GM21390 (cell line): ENCODE measurements around the gene PMM2.
A peak's percentile ranks its signal among the peaks of the same experiment; 100 is the strongest.
"Not testable (repeated sequence)": the region's sequence is repeated elsewhere in the genome, so short reads cannot be mapped to it uniquely, and the experiment has no call there.

Experiments
- ATAC-seq: cut with Tn5 transposase; IDR thresholded peaks from one replicate; pipeline ENCODE4 v1.9.1; 2021; ENCODE audit not compliant: unreplicated experiment

The PMM2 gene

DNA sequence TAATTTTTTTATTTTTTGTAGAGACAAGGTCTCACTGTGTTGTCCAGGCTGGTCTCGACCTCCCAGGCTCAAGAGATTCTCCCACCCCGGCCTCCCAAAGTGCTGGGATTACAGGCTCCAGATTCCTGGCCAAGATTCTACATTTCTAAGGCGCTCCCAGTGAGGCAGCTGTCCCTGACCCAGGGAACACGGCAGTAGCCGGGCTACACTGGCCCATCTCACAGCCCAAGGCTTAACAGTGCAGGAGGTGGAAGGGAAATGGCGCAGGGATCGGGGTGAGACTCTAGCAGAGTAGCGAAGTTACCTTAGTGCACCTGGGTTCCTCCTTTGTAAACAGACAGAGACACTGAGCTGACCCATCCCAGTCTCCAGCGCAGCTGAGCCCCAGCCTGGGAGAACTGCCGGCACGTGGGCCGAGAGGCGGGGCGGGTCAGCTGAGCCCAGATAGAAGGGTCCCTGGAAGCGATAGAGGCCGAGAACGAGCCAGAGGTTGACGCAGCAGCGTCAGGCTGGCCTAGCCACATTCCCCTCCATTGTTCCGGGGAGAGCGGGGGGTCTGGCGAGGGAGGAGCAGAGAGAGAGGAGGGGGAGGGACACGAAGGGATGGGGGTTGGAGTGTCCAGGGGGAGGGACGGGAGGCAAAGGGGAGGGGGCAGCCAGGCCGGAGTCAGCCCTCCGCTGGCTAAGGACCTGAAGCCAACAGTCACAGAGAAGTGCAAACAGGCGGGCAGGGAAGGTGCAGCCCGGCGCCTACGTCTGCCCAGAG lies 68.7 kb downstream of the PMM2 start:
- ATAC-seq = no peak

DNA sequence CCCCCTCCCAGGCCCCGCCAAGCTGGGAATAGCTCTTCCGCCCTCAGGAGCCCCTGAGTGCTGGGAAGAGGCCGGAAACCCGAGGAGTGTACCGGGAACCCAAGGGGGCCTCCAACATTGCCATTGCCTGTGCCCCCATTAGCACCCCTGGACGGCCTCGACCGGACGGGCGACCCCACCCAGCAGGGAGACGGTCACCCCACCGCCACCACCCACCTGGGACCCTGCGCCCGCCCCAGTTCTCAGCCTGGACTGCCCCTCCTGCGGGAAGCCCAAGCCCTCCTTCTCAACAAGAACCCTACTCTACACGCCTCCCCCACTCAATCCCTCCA lies 69.2 kb downstream of the PMM2 start:
- no peak for ATAC-seq

DNA sequence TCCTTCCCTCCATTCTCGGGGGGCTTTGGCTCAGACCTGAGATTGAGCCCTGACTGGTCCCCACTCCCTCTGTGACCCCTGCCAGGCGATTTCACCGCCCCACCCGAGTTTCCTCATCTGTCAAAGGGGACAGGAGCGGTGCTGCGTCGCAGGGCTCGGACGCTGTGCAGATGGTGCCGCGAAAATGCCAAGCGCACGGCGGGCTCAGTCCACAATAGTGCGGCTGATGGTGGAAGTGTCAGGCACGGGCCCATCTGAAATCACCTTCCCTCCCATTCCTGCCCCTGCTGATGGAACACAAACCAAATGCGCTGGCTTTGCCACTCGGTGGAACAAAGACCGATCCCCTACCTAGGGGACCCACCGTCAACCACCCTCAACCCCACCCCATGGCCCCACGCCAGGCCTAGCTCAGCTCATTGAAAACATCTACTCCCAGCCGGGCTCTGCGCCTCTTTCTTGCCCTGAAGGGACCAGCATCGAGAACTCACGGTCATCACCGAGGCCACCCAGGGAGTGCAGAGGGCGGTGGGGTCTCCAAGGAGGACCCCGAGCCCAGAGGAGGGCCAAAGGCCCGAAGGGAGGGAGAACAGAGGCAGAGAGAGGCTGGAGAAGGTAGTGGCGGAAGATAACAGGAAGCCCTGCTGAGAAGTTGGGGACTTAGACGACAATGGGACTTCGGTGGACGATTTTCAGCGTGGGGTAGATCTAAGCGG lies 69.7 kb downstream of the PMM2 start:
- no peak for ATAC-seq

DNA sequence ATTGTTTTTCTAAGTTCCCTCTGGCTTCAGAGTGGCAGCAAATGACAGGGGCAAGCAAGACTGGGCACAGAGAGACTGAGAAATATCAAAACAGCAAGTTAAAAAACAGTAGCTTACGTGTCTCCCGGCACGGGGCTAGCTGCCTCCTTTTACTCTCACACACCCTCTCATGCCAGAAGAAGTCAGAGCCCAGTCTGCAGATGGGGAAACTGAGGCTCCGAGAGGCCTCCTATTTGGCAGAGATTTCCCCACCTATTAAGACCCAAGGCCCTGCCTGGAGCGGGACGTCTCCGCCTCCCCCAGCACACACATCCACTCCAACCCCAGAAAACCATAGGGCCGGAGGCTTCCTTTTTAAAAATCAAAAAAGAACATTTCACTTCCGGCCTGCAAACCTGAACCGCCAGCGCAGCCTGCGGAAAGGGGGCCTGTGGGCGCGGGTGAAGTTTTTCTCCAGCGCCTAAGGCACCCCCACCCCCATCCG lies 70.3 kb downstream of the PMM2 start:
- no peak for ATAC-seq

DNA sequence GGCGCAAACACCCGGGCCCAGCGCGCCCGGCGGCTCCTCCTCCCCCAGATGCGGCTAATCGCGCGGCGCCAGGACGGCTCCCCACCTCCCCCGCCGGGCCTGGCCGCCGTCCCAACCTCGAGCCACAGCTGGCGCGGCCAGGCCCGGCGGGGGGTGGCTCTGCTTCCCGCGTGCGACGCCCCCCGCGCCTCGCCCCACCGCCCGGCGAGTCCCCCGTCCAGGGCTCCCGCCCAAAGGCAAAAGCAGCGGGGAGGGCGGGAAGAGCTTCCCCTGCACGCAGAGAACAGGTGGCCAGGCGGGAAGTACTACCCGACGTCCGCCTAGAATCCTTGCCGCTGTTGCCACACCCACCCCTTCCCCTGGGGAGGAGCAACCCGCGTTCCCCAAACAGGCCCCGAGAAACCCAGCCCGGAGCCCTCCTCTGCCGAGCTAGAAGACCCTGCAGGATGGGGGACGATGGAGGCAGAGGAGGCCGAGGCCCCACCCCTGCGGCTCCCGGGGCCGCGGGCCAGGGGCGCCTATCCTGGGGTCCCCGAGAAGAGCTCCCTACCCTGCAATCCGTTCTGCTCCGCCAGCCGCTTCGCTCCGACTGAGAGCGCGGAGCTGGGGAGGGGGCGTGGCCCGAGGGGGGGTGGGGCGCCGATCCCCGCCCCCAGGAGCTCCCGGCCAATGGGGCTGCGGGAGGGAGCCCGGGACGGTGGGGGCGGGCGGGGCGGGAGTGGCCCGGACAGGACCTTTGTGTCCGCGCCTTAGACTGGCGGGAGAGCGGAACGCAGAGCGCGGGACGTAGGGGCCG lies 71.0 kb downstream of the PMM2 start, which contains the start of gene CARHSP1:
TSS of gene CARHSP1 (minus strand) at position 591 of the 796 bp plus-strand sequence. CDS start 9,678 bp downstream, outside the sequence.
- ATAC-seq = peak; percentile 63

DNA sequence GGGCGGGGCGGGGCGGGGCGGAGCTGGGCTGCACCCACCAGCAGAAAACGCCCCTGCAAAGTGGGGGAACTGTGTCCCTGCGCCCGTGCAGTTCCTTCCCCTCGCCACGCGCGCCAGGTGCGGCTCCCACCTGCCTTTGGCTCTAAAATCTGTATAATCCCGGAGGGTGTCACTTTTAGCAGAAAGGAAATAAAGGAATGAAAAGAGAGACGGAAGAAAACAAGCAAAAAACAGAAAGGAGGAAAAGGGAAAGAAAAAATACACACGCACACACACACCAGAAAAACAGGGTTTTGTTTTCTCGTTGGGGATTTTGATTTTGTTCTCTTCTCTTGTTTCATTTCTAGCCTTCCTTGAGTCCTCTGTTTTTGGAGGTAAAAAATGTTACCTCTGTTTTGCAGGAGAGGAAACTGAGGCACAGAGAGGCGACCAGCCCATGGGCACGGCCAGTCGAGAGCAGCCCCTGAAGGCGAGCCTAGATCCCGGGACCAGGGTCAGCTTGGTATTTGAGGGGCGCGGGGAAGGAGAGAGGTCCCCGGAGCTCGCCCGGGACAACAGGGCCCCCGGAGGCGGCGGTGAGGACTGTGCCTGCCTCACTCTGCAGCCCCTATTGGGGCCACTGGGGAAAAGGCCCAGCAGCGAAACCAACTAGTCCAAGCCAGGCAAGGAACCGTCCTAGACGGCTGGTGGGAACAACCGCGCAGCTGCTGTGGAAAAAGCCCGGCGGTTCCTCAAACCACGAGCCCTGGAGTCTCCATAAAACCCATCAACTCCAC lies 71.8 kb downstream of the PMM2 start:
- ATAC-seq = no peak

DNA sequence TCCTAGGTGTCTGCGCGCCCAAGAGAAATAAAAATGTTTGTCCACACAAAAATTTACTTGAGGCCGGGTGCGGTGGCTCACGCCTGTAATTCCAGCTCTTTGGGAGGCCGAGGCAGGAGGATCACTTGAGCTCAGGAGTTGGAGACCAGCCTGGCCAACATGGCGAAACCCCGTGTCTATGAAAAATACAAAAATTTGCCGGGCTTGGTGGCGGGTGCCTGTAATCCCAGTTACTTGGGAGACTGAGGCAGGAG lies 72.3 kb downstream of the PMM2 start:
- not testable (repeated sequence) for ATAC-seq

DNA sequence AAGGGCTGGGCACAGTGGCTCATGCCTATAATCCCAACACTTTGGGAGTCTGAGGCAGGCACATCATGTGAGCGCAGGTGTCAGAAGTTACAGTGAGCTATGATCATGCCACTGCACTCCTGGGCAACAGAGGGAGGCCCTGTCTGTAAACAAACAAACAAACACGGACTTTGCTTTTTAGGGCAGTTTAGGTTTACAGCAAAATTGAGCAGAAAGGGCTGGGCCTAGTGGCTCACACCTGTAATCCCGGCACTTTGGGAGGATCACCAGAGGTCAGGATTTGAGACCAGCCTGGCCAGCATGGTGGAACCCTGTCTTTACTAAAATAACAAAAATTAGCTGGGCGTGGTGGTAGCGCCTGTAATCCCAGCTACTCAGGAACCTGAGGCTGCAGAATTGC lies 74.4 kb downstream of the PMM2 start:
- no peak for ATAC-seq

DNA sequence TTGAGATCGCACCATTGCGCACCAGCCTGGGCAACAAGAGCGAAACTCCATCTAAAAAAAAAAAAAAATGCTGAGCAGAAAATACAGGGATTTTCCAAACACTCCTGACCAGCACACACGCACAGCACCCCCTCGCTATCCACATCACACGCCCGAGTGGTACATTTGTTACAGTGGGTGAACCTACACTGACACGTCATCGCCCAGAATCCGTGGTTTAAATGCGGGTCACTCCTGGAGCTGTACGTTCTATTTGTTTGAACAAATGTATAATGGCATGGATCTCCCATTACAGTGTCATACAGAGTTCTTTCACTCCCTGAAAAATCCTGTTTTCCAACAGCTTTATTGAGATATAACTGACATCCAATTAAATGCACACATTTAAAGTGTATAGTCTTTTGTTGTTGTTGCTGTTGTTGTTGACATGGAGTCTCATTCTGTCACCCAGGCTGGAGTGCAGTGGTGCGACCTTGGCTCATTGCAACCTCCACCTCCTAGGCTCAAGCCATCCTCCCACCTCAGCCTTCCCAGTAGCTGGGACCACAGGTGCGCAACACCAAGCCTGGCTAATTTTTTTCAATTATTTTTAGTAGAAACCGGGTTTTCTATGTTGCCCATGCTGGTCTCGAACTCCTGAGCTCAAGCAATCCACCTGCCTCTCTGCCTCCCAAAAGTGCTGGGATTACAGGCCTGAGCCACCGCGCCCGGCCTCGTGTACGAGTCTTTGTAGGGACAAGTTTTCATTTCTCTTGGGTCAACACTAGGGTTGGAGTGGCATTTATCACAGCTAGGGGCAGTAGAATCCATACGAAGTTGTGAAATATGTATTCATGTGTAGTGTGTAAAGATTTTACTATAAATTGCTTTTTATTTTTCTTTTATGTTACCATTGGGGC lies 75.6 kb downstream of the PMM2 start:
- ATAC-seq = no peak

DNA sequence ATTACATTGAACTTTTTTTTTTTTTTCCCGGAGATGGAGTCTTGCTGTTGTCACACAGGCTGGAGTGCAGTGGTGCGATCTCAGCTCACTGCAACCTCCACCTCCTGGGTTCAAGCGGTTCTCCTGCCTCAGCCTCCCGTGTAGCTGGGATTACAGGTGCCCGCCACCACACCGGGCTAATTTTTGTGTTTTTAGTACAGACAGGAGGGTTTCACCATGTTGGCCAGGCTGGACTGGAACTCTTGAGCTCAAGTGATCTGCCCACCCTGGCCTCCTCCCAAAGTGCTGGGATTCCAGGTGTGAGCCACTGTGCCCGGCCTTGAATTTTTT lies 76.2 kb downstream of the PMM2 start:
- ATAC-seq = not testable (repeated sequence)

DNA sequence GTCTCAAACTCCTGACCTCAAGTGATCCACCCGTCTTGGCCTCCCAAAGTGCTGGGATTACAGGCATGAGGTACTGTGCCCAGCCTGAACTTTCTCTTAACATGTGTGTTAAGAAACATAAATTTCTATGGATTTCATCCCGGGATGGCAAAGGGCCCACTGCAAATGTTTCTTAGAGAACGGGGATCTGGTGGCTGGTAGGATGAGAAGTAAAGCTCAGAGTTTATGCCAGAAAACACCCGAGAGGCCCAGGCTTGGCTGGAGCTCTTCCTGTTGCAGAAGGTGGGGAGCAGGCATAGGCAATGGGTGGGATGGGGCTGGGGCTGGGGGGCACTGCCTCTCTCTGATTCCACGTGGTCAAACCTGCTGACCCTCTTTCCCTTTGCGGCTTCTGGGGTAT lies 76.7 kb downstream of the PMM2 start:
- no peak for ATAC-seq

DNA sequence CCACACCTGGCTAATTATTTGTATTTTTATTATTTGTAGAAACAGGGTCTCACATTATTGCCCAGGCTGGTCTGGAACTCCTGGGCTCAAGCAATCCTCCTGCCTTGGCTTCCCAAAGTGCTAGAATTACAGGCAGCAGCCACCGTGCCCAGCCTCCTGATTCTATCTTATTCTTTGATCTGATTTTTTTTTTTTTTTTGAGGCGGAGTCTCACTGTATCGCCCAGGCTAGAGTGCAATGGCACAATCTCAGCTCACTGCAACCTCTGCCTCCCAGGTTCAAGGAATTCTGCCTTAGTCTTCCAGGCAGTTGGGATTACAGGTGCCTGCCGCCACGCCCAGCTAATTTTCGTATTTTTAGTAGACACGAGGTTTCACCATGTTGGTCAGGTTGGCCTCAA lies 77.7 kb downstream of the PMM2 start:
- not testable (repeated sequence) for ATAC-seq

DNA sequence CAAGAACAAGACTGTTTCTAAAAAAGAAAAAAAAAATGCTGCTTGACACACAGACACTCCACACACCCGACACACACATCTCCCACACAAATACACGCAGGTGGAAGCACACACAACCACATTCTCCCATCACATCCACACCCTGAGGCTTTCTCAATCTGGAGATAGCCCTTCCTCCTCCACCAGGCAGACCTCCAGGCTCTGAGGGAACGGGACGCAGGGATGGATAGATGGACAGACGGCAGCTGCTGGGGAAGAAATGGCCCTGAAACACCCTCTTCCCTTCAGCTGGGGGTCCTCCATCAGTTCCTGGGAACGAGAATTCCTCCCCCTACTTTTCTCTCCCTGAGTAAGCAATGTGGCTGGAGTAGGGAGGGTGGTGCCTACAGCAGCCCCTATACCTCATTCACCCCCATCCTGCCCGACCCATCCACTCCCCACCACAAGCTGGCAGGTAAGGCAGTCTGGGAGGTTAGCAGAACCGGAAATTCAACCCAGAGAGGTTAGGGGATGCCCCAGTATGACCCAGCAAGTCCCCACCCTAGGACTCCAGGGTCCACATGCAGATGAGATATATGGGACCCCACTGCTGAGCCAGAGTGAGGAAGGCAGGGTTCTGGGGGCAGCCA lies 80.4 kb downstream of the PMM2 start:
- no peak for ATAC-seq

DNA sequence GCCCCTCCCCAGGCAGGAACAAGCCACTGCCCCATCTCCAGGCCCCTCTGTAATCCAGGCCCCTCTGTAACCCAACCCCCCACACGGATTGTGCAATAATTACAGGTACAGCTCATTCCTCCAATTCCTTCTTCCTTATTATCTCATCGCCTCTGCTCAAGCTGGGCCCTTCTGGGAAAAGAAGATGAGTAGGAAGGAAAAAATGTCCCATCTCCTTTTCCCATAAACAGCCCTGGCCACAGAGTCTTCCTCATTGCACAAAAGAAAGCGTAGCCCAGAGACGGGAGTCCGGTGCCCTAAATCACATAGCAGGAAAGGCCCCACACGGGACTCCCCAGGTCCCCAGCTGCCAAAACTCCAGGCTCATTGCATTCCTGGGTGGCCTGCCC lies 80.9 kb downstream of the PMM2 start:
- ATAC-seq = no peak

DNA sequence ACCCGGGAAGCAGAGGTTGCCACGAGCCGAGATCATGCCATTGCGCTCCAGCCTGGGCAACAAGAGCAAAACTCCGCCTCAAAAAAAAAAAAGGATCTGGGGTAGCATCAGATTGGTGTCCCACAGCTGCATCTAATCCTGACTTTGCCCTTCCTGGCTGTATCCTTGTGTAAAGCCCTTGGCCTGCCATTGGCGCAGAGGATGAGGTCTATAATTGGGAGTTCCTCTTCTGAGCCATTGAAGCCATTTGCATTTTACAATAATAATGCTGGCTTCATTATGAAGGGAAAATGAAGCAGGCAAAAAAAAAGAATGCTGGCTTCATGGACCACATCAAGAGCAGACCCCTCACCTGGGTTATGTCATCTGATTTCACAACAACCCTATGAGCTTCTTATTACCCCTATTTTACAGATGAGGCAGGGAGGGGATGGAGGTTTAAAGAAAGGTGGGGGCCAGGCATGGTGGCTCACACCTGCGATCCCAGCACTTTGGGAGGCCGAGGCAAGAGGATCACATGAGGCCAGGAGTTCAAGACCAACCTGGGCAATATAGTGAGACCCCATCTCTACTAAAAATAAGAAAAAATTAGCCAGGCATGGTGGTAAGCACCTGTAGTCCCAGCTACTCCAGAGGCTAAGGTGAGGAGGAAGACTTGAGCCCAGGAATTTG lies 83.3 kb downstream of the PMM2 start:
- no peak for ATAC-seq

DNA sequence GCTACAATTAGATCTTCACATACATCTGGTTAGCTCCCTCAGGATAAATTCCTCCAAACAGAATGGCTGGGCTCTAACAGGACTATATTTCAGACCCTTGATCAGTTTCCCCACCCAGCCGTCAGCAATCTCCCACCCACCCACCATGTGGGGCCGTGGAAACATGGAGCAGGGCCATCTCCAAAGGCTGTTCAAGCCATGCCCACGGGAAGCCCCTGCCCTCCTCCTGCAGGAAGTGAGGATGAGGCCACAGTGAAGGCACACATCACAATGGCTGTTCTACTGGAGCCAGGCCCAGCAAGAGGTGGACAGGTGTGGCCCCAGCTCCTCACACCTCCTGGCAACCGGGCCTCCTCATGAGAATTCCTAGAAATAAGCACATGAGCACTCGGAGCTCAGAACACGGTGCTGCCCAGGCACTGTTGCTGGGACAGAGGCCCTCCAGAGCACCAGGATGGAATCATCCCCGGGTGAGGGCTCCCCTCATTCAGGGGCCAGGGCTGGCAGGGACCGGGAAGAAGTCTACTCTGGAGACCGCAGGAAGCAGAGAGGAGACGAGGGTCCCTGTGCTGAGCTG lies 84.5 kb downstream of the PMM2 start, which contains the start of gene LITAFD:
TSS of gene LITAFD (plus strand) at position 311 of the 577 bp plus-strand sequence. CDS start 2,005 bp downstream, outside the sequence.
- no peak for ATAC-seq

DNA sequence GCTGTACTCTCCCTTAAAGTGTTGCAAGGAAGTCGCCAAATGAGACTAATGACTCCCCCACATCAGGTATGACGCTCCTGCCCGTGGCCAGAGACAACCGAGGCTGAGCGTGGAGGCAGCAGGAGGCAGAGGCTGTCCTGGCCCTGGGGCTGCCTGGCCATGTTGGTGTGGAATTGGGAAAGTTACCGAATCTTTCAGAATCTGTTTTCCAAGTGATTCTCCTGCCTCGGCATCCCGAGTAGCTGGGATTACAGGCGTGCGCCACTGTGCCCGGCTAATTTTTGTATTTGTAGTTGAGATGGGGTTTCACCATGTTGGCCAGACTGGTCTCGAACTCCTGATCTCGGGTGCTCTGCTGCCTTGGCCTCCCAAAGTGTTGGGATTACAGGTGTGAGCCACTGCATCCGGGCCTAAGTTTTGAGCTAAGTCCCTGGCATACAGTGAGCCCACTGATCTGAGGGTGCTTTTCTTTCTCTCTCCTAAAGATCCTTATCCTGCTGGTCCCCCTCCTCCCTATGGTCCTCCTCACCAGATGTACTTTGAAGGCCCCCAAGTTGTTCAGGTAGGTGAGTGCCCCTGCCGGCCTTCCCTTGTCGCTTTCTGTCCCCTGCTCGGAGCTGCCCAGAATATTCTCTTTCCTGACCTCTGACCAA lies 85.2 kb downstream of the PMM2 start:
- no peak for ATAC-seq
